Activated CD8-positive, alpha-beta memory T cell treated with anti-CD3 and anti-CD28 coated beads for 1 hour (primary cell): Measurements from ENCODE around the gene GLIPR2.
"Not testable (repeated sequence)": the region's sequence is repeated elsewhere in the genome, so short reads cannot be mapped to it uniquely, and the experiment has no call there.

ENCODE experiments used
- DNase-seq, 2 donors: peaks; one replicate each; pipeline ENCODE4 v3.0.0-alpha.2; 2020; ENCODE audit warnings: low read depth in 1 of 2; ENCODE audit errors: extremely low read depth in 1 of 2

The GLIPR2 gene

DNA sequence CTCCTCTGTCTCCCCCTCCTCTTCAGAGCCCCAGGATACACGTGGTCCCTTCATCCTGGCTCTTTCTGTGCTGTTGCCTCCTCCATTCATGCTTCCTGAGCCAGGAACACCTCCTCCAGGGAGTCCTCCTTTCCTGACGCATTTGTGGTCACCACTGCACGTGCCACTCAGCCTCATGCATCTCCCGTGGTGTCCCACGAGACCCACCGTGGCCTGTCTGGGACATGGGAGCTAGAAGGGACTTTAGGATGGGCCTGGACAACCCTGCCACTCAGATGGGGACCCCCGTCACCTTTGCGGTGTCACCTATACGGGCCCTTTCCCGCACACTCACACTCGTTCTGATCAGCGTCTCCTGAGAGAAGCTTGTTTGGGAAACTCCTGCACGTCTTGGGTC lies 6.7 kb downstream of the GLIPR2 start:
- DNase-seq, result no peak

DNA sequence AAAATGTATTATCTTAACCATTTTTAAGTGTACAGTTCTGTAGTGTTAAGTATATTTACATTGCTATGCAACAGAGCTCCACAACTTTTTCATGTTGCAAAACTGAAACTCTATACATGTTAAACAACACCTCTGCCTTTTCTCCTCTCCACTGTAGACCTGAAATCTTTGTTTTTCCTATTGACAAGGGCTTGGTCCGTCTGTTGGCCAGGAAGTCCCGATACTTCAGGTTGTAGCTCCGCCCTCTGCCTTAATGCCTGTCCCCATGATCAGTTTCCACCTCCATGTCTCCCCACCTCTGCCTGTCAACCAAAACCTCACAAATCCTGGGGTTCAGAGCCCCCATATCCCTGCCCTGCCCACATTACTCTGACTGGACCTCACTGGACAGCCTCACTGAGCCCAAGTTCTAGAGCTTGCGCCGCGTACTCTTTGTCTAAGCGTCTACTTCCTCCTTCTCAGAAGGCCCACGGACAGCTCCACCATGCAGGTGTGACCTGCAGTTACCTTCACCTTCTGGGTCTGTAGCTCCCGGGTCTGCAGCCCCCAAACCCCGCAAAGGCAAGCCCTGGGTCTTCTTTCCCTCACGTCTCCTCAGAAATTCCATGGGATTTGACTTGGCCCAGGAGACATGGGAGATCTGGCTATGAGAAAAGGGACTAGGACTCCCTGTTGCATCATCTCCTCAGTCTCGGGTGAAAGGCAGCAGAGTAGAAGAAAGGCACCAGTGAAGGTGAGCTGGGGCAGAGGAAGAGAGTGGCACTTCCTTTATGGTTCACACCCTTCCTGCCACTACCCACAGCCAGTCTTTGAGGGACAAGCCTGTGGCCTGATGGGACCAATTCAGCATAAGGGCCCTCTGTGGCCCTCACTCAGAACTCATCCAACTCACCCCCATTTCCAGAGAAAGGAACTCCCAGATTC lies 8.0 kb downstream of the GLIPR2 start:
- DNase-seq, result no peak

DNA sequence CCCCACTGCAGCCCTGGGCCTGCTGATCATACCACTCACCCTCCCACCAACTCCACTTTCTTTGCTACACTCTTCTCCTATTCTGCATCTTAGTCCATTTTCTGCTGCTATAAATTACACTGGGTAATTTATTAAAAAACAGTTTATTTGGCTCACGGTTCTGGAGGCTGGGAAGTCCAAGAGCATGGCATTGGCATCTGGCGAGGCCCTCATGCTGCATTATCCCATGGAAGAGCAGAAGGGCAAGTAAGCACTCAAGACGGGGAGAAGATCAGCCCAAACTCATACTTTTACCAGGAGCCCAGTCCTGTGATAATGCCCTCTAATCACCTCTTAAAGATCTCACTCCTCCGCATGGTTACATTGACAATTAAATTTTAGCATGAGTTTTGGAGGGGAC lies 9.4 kb downstream of the GLIPR2 start:
- no peak for DNase-seq

DNA sequence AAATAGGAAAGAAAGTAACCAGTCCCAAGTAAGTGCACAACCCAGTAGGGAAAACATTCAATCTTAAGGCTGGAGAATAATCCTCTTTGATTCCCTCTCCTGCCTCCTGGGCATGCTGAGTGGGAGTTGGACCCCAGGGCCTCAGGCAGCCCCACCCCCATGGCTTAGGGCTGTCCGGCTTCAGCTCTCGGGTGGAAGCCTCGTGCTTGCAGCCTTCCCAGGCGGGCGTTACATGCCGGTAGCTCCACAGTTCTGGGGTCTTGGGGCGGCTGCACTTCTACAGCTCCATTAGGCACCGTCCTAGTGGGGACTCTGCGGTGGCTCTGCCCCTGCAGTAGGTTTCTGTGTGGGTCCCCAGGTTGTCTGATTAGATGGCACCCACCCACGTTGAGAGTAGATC lies 10.1 kb downstream of the GLIPR2 start:
- DNase-seq, result no peak

DNA sequence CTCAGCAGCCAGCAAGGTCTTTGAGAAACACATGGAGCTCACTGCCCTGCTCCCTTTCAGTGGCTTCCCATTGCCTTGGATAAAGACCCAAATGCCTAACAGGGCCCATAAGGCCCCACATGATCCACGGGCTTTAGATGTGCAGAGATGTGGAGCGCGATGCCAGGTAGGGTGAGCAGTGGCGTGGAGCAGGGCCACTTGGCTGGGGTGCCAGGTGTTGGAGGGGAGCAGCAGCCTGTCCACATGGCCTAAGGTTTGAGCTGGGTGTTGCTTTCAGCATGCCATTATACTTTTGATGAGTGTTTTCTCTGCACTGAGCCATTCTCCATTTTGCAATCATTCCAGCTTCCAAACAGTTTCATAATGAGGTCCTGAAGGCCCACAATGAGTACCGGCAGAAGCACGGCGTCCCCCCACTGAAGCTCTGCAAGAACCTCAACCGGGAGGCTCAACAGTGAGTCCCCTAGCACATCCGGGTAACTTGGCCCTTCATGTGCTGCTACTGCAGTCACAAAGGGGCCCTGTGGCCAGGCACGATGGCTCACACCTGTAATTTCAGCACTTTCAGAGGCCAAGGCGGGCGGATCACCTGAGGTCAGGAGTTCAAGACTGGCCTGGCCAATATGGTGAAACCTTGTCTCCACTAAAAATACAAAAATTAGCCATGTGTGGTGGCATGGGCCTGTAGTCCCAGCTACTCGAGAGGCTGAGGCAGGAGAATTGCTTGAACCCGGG lies 11.1 kb downstream of the GLIPR2 start:
- no peak for DNase-seq

DNA sequence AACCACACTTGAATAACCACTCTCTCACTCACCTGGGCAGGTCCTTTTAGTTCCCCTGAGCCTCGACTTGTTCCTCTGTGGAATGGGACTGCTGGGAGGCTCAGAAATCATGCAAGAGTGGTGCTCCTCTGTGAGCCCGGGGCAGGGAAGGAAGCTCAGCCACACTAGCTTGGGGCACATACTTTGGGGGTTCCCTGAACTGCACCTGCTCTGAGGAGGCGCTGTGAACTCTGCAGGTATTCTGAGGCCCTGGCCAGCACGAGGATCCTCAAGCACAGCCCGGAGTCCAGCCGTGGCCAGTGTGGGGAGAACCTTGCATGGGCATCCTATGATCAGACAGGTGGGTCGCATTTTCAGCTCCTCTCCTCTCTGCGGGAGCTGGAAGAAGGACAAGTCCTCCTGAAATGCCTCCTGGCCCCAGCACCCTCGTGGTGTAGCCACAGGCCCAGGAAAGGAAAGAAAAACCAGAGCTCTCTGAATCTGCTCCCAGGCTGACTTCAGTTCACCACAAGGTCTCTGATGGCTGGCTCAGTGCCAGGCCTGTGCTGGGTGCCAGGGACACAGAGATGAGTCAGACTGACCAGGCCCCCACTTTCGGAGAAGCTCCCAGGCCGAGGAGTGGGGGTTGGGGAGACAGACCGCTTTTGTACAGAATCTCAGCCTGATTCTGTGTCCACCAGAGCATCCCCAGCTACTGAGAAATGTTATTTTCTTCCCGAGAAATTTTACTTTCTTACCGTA lies 11.9 kb downstream of the GLIPR2 start:
- peak; percentile 57 to 64 for DNase-seq

DNA sequence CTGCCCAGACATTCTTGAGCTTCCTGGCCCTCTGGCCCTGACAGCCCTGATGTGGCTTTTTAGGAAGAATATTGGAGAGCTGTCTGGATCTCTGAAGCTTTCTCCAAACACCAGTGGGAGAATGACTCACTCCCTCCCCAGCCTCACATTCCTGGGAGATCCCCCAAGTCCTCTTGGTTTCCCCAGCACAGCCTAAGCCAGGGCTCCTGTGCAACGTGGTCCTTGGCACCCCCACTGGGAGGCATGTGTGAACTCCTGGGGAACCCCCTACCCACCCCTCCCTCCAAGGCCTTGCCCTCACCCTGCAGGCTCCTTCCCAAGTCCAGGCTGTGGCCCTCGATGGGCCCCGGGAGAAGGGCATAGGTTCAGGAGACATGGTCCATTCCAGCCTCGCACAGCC lies 12.7 kb downstream of the GLIPR2 start:
- DNase-seq, result no peak

DNA sequence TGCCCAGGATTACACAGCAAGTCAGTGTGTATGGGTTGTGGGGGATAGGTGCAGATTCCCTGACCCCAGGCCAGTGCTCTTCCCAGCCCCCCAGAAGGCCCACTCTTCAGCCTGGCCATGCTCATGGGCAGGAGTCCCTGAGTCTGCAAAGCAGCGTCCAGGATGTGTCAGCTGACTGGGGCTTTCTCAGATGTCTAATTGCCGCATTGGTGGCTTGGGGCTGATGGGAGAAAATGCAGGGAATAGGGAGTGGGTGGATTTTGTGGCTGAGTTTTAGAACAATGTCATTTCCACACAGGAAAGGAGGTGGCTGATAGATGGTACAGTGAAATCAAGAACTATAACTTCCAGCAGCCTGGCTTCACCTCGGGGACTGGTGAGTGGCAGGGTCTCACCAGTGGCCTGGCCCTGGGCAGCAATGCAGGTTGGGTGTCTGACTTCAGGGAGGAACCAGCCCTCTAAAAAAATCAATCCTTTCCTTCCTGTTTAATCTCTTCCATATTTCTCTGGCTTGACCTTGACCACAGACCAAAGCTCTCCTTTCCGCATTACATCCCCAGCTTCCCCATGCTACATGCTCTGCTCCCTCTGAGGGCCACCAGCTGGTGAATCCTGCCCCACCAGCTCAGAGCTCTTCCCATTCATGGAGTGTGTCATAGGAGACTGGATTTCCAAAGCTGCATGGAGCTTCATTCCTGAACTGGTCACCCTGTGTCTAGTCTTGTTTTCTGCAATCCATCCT lies 14.2 kb downstream of the GLIPR2 start:
- no peak for DNase-seq

DNA sequence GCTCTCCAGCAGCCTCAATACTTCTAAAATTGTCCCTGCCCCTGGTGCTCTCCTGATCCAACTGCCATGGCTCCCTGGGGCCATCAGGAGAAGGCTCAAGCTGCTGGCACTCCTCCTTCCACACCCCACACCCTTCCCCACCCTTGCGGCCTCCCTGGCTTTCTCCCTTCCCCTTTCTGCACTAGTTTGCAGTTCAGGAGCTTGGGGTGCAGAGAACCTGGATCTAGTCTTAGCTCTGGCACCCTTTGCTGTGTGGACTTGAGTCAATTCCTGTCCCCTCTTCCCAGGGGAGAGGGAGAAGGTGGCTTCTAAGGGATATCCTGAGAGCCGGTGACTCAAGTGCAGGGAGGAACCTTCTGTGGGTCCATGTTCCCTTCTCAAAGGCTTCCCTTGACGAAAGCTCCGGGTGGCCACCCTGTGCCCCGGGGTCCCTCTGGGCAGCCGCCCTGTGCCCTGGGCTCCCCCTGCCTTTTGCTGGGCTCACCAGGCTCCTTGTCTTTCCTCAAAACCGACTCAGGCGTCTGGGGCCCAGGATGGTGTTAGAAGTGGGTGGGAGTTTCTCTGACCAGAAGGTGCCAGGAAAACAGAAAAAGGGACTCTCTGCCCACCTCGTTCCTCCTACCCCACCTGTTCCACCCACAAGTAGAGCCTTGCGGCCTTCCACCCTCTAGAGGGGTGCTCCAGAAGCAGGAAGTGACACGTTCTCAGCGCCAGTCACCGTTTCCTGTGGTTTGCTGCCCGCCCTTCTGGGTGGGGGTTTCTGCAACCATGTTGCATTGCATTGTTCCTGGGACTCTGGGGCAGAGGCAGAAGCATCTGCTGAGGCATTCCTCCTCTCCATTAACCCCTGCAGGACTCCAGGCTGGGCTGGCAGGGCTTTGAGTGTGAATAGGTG lies 15.0 kb downstream of the GLIPR2 start:
- DNase-seq, result peak; percentile 73 to 75

DNA sequence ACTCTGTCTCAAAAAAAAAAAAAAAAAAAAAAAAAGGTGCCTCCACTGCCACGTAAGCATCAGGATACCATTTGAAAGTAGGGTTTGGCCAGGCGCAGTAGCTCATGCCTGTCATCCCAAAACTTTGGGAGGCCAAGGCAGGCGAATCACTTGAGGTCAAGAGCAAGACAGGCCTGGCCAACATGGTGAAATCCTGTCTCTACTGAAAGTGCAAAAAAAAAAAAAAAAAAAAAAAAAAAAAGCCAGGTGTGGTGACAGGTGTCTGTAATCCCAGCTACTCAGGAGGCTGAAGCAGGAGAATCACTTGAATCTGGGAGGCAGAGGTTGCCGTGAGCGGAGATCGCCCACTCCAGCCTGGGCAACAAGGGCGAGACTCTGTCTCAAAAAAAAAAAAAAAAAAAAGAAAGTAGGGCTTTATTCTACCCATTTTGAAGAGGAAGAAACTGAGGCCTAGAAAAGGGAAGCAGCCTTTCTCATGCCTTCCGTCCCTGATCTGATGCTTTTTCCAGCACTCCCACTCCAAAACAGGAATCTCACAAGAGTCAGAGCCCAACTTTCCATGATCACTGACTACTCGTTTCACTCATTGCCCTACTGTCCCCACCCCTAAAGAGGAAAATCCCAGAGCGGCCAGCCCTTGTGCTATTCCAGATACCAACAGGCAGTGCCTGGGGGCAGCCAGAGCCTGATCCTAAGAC lies 16.4 kb downstream of the GLIPR2 start:
- DNase-seq, result no peak

DNA sequence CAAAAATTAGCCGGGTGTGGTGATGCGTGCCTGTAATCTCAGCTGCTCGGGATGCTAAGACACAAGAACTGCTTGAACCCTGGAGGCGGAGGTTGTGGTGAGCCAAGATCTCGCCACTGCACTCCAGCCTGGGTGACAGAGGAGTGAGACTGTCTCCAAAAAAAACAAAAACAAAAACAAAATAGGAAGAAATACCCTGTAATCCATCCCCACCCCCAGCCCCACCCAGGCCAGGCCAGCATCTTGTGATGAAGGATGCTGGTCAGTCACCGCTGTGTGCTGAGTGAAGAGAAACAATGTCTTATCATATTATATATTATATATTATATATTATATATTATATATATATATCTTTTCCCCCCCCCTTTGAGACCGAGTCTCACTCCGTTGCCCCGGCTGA lies 17.2 kb downstream of the GLIPR2 start:
- no peak for DNase-seq

DNA sequence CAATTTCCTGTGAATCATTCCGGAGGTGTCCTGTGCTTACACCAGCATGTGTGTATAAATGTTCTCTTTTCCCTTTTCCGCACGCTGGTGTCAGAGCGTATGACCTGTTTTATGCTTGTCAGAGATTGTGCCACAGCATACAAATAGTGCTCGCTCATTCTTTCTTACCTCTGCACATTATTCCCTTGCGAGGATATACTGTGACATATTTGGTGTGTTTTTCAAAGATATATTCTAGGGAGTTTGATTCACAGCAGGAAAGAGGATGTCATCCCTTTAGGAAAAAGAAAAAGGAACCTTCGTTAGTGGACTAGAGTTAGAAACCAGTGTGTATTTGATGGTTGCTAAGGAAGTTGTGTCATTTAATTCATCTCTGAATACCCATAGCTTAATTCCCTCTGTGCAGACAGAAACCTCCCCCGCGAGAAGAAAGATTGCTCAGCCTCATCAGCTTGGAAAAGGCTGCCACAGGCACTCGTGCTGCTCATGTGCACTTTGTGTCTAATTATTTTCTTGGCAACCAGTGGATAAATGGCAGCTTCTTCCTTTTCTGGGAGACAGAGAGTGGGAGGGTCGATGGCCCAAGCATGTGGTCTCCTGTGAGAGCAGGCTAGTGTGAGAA lies 17.9 kb downstream of the GLIPR2 start:
- DNase-seq, result no peak

DNA sequence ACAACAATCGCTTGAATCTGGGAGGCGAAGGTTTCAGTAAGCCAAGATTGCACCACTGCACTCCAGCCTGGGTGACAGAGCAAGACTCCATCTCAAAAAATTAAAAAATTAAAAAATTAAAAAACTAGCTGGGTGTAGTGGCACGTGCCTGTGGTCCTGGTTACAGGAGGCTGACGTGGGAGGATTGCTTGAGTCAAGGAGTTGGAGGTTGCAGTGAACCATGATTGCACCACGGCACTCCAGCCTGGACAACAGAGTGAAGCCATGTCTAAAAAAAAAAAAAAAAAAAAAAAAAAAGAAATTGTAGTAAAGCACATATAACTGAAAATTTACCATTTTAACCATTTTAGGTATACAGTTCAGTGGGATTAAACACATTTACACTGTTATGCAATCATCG lies 19.6 kb downstream of the GLIPR2 start:
- no peak for DNase-seq

DNA sequence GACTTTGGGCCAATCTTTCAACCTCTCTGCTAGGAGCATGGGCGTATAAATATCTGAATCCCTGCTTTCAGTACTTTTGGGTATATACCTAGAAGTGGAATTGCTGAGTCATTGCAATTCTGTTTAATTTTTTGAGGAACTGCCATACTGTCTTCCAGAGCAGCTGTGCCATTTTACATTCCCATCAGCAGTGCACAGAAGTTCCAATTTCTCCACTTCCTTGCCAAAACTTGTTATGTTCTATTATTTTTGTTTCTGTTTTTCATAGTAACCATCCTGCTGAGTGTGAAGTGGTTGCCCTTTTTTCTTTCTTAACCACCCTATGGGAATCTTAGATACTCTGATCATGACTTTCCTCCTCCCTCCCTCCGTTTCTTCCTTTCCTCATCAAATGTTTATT lies 21.6 kb downstream of the GLIPR2 start:
- no peak for DNase-seq

DNA sequence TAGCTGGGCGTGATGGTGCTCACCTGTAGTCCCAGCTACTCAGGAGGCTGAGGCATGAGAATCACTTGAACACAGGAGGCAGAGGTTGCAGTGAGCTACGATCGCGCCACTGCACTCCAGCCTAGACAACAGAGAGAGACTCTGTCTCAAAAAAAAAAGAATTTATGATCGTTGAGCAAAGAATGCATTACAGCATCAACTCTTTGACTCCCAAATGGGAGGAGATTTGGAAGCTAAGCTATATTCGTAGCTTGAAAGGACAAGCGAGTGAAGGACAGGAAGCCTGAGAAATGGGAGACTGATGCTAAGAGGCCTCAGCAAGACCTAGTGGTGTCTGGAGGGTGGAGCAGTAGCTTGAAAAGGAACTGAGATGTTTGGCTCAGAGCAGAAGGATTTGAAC lies 22.4 kb downstream of the GLIPR2 start:
- no peak for DNase-seq

DNA sequence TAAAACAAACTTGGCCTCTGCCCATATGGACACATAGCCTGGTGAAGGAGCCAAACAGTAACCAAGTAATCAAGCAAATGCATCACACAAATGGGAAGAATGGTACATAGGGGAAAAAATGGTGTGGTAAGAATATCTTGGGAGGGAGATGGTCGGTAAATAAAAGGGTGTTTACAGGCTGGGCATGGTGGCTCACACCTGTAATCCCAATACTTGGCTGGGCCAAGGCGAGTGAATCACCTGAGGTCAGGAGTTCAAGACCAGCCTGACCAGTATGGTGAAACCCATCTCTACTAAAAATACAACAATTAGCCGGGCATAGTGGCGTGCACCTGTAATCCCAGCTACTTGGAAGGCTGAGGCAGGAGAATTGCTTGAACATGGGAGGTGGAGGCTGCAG lies 23.0 kb downstream of the GLIPR2 start:
- not testable (repeated sequence) for DNase-seq

DNA sequence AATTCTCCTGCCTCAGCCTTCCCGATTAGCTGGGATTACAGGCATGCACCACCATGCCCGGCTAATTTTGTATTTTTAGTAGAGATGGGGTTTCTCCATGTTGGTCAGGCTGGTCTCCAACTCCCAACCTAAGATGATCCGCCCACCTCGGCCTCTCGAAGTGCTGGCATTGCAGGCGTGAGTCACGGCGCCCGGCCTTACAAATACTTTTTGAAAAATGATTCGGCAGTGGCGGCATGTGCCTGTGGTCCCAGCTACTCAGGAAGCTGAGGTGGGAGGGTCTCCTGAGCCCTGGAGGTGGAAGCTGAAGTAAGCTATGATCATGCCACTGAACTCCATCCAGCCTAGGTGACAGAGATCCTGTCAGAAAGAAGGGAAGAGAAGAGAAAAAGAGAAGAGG lies 23.6 kb downstream of the GLIPR2 start:
- DNase-seq, result not testable (repeated sequence)

DNA sequence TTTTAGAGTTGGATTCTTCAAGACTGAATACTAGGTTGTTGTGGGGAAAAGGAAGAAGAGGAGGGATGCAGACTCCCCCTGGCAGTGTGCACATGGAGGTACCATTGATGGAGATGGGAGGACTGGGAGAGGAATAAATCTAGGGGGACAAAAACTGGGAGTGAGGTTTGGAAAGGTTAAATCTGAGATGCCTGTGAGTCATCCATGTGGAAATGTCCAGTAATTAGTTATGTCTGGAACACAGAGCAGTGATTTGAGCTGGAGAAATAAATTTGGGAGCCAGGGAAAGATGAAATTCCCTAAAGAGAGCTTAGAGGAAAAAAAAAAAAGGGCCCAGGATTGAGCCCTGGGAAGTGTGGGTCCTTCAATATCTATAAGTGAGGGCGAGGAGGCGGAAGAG lies 24.7 kb downstream of the GLIPR2 start:
- DNase-seq, result no peak

DNA sequence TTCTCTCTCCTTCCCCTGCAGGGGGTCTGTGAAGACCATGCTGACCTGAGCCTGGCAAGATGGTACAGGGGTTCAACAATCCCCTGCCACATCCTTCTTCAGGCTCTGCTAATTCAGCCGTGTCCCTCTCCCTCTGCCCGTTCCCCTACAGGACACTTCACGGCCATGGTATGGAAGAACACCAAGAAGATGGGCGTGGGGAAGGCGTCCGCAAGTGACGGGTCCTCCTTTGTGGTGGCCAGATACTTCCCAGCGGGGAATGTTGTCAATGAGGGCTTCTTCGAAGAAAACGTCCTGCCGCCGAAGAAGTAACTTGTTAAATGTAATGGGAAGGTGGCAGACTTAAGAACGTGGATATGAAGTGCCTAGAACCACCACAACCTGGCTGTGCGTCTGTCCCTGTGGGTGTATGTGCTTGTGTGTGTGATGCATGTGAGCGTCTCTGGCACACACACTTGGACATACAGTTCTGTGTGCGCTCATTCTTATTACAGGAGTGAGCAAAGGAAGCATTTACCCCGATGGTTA lies 25.7 kb downstream of the GLIPR2 start:
- DNase-seq, result no peak
